AG09309 (cell line): ENCODE data around the gene KIF6.

Experiments used
- DNase-seq: peaks from one replicate; pipeline ENCODE4 v3.0.0-alpha.2; 2010; ENCODE audit warnings: low read depth
- H3K4me3 ChIP-seq: 2 replicates; pipeline ENCODE4 v1.5.1; 2011; ENCODE audit warnings: mild to moderate bottlenecking, low read depth, low read length, moderate library complexity; ENCODE audit not compliant: control insufficient read depth
- TF ChIP-seq, protein P1 (sequence below): IDR thresholded peaks from 2 replicates; pipeline ENCODE4 v1.5.1; 2011; ENCODE audit warnings: mild to moderate bottlenecking, low read depth, low read length, inconsistent platforms; ENCODE audit not compliant: insufficient read depth, control insufficient read depth; ENCODE audit errors: missing control alignments

KIF6 gene

DNA sequence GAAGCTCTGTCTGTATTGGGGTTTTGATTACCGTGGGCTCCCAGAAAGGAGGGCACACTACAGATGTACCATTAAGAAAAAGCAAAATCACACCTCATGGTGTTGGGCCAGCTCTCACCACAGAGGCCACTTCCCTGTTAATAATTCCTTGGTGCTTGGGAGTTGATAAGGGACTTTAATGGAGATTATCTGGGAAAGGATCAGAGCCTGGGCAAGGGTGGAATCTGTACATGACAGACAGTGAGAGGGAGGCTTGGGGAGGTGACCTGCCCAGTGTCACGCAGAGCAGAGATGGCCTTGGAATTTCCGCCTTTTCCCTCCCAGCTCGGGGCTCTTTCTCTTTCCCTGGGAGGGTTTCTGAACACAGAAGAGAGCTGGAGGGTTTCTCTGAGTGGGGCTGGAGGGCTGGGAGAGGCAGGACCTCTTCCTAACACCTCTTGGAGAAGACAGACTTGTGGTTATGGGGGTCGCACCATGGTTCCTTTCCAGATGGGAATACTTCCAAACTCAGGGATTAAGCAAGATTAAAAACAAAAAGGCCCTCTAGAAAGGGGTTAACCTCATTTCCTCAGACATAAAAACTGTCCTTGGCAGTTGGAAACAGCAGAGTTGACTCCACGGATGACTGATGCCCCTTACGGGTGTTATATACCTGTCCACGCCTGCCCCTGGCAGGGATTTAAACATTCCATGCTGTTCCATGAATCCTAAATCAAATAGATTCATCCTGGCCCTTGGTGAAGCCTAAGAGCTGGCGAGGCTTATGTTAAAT is 385.9 kb downstream of the KIF6 start:
- TF ChIP-seq, protein P1, sequence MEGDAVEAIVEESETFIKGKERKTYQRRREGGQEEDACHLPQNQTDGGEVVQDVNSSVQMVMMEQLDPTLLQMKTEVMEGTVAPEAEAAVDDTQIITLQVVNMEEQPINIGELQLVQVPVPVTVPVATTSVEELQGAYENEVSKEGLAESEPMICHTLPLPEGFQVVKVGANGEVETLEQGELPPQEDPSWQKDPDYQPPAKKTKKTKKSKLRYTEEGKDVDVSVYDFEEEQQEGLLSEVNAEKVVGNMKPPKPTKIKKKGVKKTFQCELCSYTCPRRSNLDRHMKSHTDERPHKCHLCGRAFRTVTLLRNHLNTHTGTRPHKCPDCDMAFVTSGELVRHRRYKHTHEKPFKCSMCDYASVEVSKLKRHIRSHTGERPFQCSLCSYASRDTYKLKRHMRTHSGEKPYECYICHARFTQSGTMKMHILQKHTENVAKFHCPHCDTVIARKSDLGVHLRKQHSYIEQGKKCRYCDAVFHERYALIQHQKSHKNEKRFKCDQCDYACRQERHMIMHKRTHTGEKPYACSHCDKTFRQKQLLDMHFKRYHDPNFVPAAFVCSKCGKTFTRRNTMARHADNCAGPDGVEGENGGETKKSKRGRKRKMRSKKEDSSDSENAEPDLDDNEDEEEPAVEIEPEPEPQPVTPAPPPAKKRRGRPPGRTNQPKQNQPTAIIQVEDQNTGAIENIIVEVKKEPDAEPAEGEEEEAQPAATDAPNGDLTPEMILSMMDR = no peak
- H3K4me3 ChIP-seq = no peak overlapping the region
- no peak for DNase-seq

DNA sequence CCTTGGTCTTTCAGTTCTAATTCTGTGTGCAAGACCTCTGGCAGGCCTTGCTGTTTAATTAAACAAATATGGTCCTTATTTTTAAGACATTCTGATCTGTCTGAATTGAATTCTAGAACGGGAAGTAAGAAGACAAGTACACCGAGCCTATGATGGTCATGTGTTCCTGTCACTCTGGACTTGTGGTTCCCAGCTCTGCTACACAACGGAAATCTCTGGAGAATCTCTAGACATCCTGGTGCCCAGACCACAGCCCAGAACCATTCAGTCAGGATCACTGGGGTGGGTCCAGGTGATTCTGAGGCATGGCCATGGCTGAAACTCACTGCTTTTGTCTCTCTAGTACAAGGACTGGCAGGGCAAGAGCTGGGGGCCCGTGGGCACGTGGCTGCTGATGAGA is 386.8 kb downstream of the KIF6 start:
- DNase-seq = no peak
- TF ChIP-seq, protein P1 = no peak
- no peak overlapping the region for H3K4me3 ChIP-seq

DNA sequence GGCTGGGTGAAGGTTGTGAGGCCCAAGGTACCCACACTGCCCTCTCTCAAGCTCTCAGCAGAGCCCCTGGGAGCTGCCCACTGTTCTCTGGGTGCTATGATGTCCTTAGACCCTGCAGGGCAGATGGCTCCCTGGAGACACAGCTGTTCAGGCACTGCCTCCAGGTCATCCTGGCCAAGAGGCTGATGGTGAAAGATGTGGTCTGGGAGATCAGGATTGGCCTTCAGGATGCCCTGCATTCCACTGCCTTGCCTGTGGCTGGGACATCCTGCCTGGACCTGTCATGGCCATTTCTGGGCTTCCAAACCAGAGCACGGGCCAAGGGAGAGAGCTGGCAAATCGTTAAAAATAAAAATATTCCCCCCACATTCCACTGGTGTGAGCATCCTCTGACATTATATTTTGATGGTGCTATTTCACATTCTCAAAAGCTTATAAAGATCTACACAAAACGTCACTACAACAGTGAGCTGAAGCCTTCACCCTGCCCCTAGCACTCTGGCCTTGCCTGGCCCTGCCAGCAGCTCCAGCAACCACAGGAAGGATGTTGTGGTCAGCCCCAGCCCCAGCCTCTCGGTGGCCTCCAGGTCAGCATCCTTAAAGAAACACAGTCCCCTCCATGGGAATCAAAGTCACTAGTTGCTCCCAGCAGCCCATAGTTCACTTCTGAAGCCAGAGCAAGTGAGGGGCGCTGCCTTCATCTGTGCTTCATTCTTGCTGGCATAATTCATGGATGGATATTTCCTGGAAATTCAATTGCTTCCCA is 389.2 kb downstream of the KIF6 start:
- TF ChIP-seq, protein P1 = no peak
- no peak overlapping the region for H3K4me3 ChIP-seq
- DNase-seq = no peak

- no peak for DNase-seq
- TF ChIP-seq, protein P1 = no peak
- H3K4me3 ChIP-seq = no peak overlapping the region
Observed at GRCh38 chr6:39333644-39334438, 391.4 kb downstream of the KIF6 start.

DNA sequence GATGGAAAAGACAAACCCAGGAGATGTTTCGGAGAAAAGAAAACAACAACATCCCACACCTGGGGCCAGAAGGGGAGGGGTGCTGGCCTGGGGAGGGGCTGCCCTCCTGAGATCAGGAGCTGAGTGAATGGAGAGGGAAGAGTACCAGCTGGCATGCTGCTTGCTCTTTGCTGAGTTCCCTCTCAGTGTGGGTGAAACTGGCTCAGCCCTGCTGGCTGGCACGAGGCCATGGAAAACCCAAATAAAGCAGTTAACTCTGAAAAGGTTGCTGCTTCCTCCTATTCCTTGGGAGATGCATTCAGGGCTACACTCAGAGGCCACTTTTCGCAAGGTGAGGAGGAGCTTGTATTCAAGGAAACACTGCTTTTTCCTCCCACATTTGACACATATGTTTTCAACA is 394.7 kb downstream of the KIF6 start:
- TF ChIP-seq, protein P1 = no peak
- DNase-seq = no peak
- no peak overlapping the region for H3K4me3 ChIP-seq

GRCh38 chr6:39330057-39330456 is 395.2 kb downstream of the KIF6 start:
- no peak overlapping the region for H3K4me3 ChIP-seq
- DNase-seq = no peak
- TF ChIP-seq, protein P1 = no peak
